HG02759 (cell line): ENCODE results near the gene PTPN1.
A peak's percentile ranks its signal among the peaks of the same experiment; 100 is the strongest.

Experiments
- ATAC-seq: cut with Tn5 transposase; IDR thresholded peaks from one replicate; pipeline ENCODE4 v1.9.1; 2021; ENCODE audit warnings: mild to moderate bottlenecking, moderate library complexity; ENCODE audit not compliant: unreplicated experiment

Gene PTPN1

GRCh38 chr20:50510706-50511542 lies 741 bp downstream of the PTPN1 start:
- ATAC-seq: no peak

- ATAC-seq: no peak
Observed at GRCh38 chr20:50512323-50512722, 2.1 kb downstream of the PTPN1 start.

DNA sequence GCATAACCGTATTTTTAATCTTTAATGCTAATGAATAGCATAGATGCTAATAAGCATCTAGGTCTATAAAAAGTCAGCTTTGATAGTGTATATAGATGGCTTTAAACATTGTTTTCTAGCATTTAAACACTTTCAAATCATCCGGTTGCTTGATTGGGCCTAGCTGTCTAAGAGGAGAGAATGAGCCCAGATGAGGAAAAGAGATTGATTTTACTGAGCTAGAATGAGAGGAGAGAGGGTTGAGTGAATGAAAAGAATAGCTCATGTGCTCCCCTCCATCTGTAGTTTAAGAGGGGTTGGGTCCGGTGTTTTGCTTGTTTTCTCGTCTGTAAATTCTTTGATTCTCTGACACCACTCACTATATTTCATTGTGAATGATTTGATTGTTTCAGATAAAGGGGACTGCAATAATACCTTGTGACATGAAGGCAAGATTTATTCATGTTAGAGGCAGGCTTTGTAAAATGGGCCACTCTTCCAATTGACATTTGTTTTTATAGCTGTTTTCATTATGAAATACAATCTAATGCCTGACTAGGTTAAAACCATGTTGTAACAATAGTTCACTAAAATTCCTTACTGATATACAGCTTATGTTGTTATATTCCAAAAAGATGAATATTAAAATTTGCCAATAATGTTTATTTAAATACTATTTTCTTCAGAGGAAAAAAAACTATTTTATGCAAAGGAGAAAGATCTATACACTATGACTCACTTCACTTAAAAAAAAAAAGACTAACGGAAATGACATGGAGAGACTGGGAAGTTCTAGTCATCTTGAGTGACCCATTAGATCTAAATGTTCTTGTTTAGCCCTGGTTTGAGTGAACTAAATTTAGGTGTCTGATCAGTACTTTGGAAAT lies 3.2 kb downstream of the PTPN1 start:
- no peak for ATAC-seq

GRCh38 chr20:50514035-50514337 lies 3.8 kb downstream of the PTPN1 start:
- ATAC-seq: no peak

DNA sequence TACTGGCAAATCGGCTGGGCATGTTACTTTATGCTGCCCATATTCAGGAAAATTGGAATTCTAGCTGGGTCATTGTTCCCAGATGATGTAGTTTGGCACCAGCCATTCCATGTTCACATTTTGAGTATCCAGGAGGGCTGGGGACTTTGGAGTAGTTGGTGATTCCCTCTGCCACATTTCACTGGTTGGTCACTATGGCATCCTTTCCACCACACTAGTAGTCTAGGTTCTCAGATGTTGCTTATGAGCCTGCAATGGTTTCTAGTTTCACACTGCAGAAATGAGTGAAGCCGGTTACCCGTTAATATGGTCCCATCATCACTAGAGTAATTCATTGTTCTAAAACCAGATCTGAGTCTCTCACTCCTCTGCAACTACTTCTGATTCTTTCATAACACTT lies 4.6 kb downstream of the PTPN1 start:
- no peak for ATAC-seq

- ATAC-seq: no peak
Observed at GRCh38 chr20:50515471-50516106, 5.4 kb downstream of the PTPN1 start.

GRCh38 chr20:50516180-50516934 lies 6.2 kb downstream of the PTPN1 start:
- ATAC-seq: peak; percentile 46

DNA sequence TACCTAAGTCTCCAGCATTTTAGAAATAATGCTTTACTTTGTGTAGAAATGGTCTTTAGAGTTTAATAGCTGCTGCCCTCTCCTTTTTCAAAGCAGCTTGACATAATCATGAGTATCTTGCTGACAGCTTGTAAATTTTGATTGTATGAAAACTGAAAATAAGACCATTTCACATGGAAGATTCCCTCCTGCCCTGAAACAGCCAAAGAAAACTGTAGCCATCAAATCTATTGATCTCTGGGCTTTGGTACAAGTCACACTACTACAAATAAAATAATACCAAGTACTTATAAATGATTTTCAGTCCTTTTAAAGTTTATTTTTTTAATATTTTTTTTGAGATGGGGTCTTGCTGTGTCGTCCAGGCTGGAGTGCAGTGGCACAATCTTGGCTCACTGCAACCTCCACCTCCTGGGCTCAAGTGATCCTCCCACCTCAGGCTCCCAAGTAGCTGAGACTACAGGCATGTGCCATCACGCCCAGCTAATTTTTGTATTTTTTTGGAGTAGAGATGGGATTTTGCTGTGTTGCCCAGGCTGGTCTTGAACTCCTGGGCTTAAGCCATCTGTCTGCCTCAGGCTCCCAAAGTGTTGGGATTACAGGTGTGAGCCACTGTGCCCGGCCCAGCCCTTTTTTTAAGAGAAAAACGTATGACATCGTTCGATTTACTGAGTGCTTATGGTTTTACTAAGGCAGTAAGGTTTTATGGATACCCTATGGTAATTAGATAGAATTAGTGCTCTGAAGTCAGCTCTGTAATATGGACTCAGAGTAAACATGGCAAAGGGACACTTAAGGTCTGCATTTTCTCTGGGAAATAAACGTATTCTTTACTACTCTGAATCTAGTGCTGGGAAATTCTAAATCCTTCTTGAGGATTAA lies 7.0 kb downstream of the PTPN1 start:
- ATAC-seq: no peak

DNA sequence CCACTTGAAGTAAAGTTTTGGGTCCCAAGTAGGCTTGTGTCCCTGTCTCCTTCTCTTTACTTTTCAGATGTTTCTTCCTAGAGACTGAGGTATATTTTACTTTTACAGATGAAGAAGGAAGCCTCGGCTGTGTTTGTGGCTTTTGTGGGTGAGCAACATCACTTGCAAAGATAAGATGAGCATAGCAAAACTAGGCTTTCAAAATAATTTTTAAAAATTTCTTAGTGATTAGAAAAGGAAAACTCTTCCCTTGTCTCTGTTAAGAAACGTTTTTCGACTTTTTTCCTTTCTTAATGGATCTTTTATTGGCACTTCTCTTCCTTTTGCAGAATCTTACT lies 7.6 kb downstream of the PTPN1 start:
- ATAC-seq: no peak

DNA sequence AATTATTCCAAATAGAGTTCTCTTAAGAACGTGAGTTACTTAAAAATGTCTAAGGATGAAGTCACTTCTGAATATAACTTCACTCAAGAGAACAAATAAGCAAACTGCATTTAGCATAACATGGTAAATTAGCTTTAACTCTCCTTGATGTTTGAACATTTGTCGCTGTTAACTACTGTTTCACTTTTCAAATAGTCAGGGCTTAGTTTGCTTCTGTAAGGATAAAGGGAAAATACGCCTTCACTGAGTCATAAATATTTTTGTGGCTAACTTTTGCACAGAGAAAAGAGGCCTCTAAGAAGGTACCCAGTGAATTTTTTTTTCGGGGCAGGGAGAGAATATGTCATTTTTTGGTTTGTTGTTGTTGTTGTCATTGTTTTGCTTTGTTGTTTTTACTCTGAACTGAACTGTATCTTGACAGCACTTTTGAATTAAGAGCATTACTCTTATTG lies 8.1 kb downstream of the PTPN1 start:
- no peak for ATAC-seq

DNA sequence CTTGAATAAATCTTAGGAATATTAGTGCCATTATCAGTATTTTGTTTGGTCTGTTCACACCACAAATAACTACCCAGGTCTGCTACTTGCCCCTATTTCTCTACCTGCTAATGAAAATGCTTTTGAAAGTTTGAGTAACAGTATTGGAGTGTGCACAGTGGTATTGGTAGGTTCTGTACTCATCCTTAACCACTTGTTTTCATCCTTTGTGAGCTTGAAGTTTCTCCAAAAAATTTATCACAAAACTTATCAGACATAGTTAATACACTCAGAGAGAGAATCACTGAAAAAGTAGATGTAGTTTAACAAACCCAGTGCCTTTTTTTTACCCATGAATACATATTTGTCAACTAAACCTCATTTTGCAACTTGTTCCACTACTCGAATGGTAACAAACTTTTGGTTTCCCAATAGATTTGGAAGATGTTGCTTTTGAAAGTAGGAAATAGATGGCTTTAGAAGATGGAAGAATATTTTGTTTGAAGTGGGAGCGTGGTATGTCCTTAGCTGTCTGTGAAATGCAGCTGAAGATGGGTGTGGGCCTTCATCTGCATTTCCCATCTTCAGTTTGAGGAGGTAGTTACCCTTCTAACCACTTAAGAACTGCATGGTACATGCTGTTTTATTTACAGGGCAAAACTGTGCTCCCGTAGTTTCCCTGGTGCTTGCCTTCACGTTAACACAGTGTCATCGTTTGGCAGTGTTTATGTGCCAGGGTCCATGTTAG lies 9.0 kb downstream of the PTPN1 start:
- ATAC-seq: no peak

- no peak for ATAC-seq
Observed at GRCh38 chr20:50520222-50520880, 10.2 kb downstream of the PTPN1 start.

GRCh38 chr20:50521221-50522052 lies 11.3 kb downstream of the PTPN1 start:
- no peak for ATAC-seq

- no peak for ATAC-seq
Observed at GRCh38 chr20:50522053-50522674, 12.0 kb downstream of the PTPN1 start.

GRCh38 chr20:50523552-50524167 lies 13.5 kb downstream of the PTPN1 start:
- ATAC-seq: no peak

- no peak for ATAC-seq
Observed at GRCh38 chr20:50525681-50526080, 15.5 kb downstream of the PTPN1 start.

- ATAC-seq: no peak
Observed at GRCh38 chr20:50526403-50526989, 16.3 kb downstream of the PTPN1 start.
